ENCODE results near the gene TMEM218. TPM values are rescaled to one million over a fixed set of nuclear protein-coding genes. Genes with fewer than 3 reads are reported as not detected.
A peak's percentile ranks its signal among the peaks of the same experiment; 100 is the strongest.

Gene TMEM218
- total and polyA plus RNA-seq, 2 of the 8 experiments (the other 6 are each of a cell fraction or from before 2014, with no cell fraction given): 17.0 to 33.5 TPM

DNA sequence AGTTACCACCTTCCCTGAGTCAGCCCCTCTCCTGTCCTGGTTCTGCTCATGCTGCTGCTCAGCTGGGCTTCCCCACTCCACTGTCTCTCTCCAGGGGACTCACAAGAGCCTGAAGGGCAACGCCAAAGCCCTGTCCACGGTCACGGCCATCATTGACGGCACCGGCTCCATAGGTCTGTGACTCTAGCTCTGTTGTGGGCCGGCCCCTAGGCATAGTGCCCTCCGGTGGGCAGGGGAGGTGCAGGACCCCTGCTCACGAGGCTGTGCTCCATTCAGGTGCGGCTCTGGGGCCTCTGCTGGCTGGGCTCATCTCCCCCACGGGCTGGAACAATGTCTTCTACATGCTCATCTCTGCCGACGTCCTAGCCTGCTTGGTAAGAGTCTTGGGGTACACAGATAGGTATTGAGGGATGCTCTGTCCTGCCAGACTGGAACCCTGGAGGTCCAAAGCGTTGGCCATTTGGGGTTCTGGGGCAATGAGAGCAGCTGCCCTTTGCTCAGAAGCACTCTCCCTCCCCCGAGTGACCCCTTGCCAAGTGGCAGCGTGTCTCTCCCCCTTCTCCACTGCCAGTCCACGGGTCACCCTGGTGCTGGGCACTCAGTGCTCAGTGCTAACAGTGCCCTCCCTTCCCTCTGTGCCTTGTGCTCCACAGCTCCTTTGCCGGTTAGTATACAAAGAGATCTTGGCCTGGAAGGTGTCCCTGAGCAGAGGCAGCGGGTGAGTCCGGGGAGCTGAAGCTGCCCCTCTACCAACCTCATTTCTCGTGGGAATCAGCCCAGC is 25.9 kb downstream of the TMEM218 start:
- H3K23me2 ChIP-seq (ENCODE audit: low read depth, low read length): no peaks in the 10 kb centered on the region
- H4K8ac ChIP-seq (ENCODE audit: extremely low read depth, insufficient read depth, low read length): no peak overlapping the region; the same call in 1 of the 2 replicates
- no peaks in the 10 kb centered on the region for H3K79me2 ChIP-seq (ENCODE audit: control insufficient read depth in 1 of 2, insufficient read depth in 2 of 2, low read length in 2 of 2)
- FAIRE-seq (no peak), DNase-seq (ENCODE audit: low read depth in 1 of 2, low spot score in 2 of 2) (no peak)
- H3K4ac ChIP-seq (replicated peaks; ENCODE audit: insufficient read length, low read depth, low read length): no peak overlapping the region
- no peak overlapping the region for H4K5ac ChIP-seq (ENCODE audit: insufficient read length, low read depth, low read length)
- no peak overlapping the region for H4K91ac ChIP-seq (replicated peaks; ENCODE audit: insufficient read length, low read length)
- no peak overlapping the region for H3K9ac ChIP-seq (replicated peaks in 1 of 4; ENCODE audit: extremely low read depth in 1 of 4, low read depth in 3 of 4, low read length in 3 of 4)
- no peak overlapping the region for H3K4me2 ChIP-seq (ENCODE audit: insufficient read depth in 1 of 2, low read depth in 2 of 2, low read length in 2 of 2)
- CTCF ChIA-PET (ENCODE audit: partially characterized antibody): interaction anchor here (0.7 to 29.4 kb wide), 16 partner anchors 10 to 358 kb away, joined by 3 to 486 read pairs (median 4); partner anchors contain the start of genes SLC37A2 and TMEM218
- no peaks in the 10 kb centered on the region for H3K27me3 ChIP-seq (replicated peaks in 1 of 4; ENCODE audit: control insufficient read depth in 3 of 4, extremely low read depth in 1 of 4, insufficient read depth in 3 of 4, low read length in 3 of 4)
- no peaks in the 10 kb centered on the region for H3K9me3 ChIP-seq (ENCODE audit: insufficient read depth in 2 of 2, low read depth in 1 of 2, low read length in 1 of 2)
- H3K36me3 ChIP-seq (ENCODE audit: control insufficient read depth in 2 of 4, insufficient read depth in 4 of 4, low read length in 3 of 4): no peaks in the 10 kb centered on the region
- H4K20me1 ChIP-seq (replicated peaks in 1 of 2; ENCODE audit: control insufficient read depth in 1 of 2, insufficient read depth in 2 of 2, low read length in 2 of 2): no peaks in the 10 kb centered on the region
- no peak overlapping the region for H2AFZ ChIP-seq (ENCODE audit: low read length)
- no peak overlapping the region for H3K18ac ChIP-seq (ENCODE audit: extremely low read depth, low read length)
- no peak overlapping the region for H2BK20ac ChIP-seq (ENCODE audit: low read length)
- no peaks in the 10 kb centered on the region for H3K79me1 ChIP-seq (ENCODE audit: low read depth, low read length)
- no peak overlapping the region for H3K23ac ChIP-seq (ENCODE audit: insufficient read length)
- H2BK120ac ChIP-seq (replicated peaks; ENCODE audit: low read depth, low read length): no peak overlapping the region
- H3K56ac ChIP-seq (replicated peaks; ENCODE audit: insufficient read length, low read depth, low read length): no peak overlapping the region
- no peak overlapping the region for H2BK12ac ChIP-seq (ENCODE audit: low read depth, low read length)
- no peak overlapping the region for H3K14ac ChIP-seq (ENCODE audit: insufficient read length)
- H2BK15ac ChIP-seq (ENCODE audit: low read length): 0 out of 2 replicates have a peak overlapping the region, but pooled peaks have one; percentile 9
- 84% methylated on average over 20 of the region's 20 CpGs; no CpG with 5 or more reads in 1 of the 2 experiments for WGBS, 2 experiments (ENCODE audit: extremely low coverage in 1 of 2, insufficient coverage in 1 of 2, insufficient read length in 1 of 2, insufficient replicate concordance in 2 of 2, low coverage in 1 of 2, low lambda C conversion rate in 2 of 2, missing lambda C conversion rate in 1 of 2)
- peaks cover 0 to 3% (median 0%) of the 10 kb centered on the region in 4 experiments; a peak in 2 of 7 replicates for H3K4me1 ChIP-seq (replicated peaks in 1 of 4; ENCODE audit: control insufficient read depth in 3 of 4, insufficient read depth in 4 of 4, low read length in 3 of 4)
- no peak overlapping the region for H3K4me3 ChIP-seq (ENCODE audit: extremely low read depth in 1 of 4, insufficient read depth in 2 of 4, low read depth in 3 of 4, low read length in 4 of 4)
- peak; percentile 43 to 60 for TF ChIP-seq RAD21 (IDR thresholded peaks at IDR 0.05 in 1 of 2, conservative IDR thresholded peaks at IDR 0.05 in 1 of 2; ENCODE audit: low read depth in 2 of 2, low read length in 2 of 2)
- no peak for TF ChIP-seq POLR2AphosphoS5 (IDR thresholded peaks at IDR 0.05; ENCODE audit: low read depth, low read length)
- peak; percentile 54 to 73 (median 61) for TF ChIP-seq CTCF (IDR thresholded peaks at IDR 0.05; ENCODE audit: control extremely low read depth in 1 of 3, insufficient read depth in 1 of 3, low read depth in 1 of 3, low read length in 3 of 3)
- no peak for TF ChIP-seq KDM5A (IDR thresholded peaks at IDR 0.05; ENCODE audit: low read length)
- TF ChIP-seq BACH1 (IDR thresholded peaks at IDR 0.05; ENCODE audit: low read length): no peak
- H2BK5ac ChIP-seq (ENCODE audit: low read depth, low read length): no peak overlapping the region
- no peak overlapping the region for H3K27ac ChIP-seq (ENCODE audit: low read depth, low read length)
- no peak overlapping the region for H2AK5ac ChIP-seq (ENCODE audit: low read depth, low read length)
- POLR2A ChIA-PET (ENCODE audit: partially characterized antibody): no interaction called here
